ENCODE results near the gene ARFGAP2.

DNA sequence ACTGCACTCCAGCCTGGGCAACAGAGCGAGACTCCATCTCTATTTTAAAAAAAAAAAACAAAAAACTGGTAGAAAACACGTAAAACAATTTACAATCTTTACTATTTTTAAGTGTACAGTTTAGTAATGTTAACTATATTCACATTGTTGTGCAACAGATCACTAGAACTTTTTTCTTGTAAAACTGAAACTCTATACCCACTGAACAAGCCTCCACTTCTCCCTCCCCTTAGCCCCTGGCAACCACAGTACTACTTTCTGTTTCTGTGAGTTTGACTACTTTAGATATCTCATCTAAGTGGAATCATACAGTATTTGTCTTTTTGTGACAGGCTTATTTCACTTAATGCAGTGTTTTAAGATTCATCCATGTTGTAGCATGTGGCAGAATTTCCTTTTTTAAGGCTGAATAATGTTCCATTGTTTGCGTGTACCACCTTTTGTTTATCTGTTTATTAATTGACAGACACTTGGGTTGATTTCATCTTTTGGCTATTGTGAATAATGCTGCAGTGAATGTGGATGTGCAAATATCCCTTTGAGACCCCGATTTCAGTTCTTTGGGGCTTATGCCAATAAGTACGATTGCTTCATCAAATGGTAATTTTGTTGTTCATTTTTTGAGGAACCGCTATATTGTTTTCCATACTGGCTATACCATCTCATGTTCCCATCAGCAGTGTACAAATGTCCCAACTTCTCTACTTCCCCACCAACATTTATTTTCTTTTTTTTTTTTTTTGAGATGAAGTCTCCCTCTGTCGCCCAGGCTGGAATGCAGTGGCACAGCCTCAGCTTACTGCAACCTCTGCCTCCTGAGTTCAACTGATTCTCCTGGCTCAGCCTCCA lies 49.1 kb upstream of the ARFGAP2 start:
- TF ChIP-seq, protein P1, sequence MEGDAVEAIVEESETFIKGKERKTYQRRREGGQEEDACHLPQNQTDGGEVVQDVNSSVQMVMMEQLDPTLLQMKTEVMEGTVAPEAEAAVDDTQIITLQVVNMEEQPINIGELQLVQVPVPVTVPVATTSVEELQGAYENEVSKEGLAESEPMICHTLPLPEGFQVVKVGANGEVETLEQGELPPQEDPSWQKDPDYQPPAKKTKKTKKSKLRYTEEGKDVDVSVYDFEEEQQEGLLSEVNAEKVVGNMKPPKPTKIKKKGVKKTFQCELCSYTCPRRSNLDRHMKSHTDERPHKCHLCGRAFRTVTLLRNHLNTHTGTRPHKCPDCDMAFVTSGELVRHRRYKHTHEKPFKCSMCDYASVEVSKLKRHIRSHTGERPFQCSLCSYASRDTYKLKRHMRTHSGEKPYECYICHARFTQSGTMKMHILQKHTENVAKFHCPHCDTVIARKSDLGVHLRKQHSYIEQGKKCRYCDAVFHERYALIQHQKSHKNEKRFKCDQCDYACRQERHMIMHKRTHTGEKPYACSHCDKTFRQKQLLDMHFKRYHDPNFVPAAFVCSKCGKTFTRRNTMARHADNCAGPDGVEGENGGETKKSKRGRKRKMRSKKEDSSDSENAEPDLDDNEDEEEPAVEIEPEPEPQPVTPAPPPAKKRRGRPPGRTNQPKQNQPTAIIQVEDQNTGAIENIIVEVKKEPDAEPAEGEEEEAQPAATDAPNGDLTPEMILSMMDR (IDR thresholded peaks at IDR 0.05; ENCODE audit: insufficient read depth, low read length, poor library complexity, severe bottlenecking) = no peak
- TF ChIP-seq EZH2phosphoT487 (conservative IDR thresholded peaks at IDR 0.05; ENCODE audit: low read length) = no peak

Data from SU-DHL-6 (cell line).